Smooth muscle cell (in vitro differentiated cells): ENCODE measurements around the gene BCL2L12. TPM values are rescaled to one million over a fixed set of nuclear protein-coding genes. Genes with fewer than 3 reads are reported as not detected.
"Not testable (repeated sequence)": the region's sequence is repeated elsewhere in the genome, so short reads cannot be mapped to it uniquely, and the experiment has no call there.

Experiments
- DNase-seq: peaks from one replicate; lab custom pipeline; 2025; ENCODE audit not compliant: unreplicated experiment; lab: John Stamatoyannopoulos, UW
- H2AFZ ChIP-seq: fragments of 200-600 bp; sonication (generic); 2 replicates; pipeline ENCODE4 v1.6.0; 2016; ENCODE audit warnings: antibody characterized with exemption, low read depth, mild to moderate bottlenecking
- H3F3A ChIP-seq: fragments of 200-600 bp; sonication (generic); 2 replicates; pipeline ENCODE4 v1.6.0; 2017; ENCODE audit warnings: antibody characterized with exemption, low read depth
- H3K27ac ChIP-seq: fragments of 200-600 bp; sonication (generic); 2 replicates; pipeline ENCODE4 v1.5.1; 2016; ENCODE audit warnings: low read depth, mild to moderate bottlenecking
- H3K27me3 ChIP-seq: fragments of 200-600 bp; sonication (generic); 2 replicates; pipeline ENCODE4 v1.6.1; 2016; ENCODE audit warnings: low read depth, mild to moderate bottlenecking
- H3K36me3 ChIP-seq: fragments of 200-600 bp; sonication (generic); 2 replicates; pipeline ENCODE4 v1.5.1; 2016; ENCODE audit warnings: low read depth
- H3K4me1 ChIP-seq: fragments of 200-600 bp; sonication (generic); 2 replicates; pipeline ENCODE4 v1.5.1; 2016; ENCODE audit warnings: low read depth
- H3K4me2 ChIP-seq: fragments of 200-600 bp; sonication (generic); 2 replicates; pipeline ENCODE4 v1.6.0; 2016; ENCODE audit warnings: mild to moderate bottlenecking
- H3K4me3 ChIP-seq: fragments of 200-600 bp; sonication (generic); 2 replicates; pipeline ENCODE4 v1.5.1; 2016; ENCODE audit warnings: mild to moderate bottlenecking
- H3K79me2 ChIP-seq: fragments of 200-600 bp; sonication (generic); 2 replicates; pipeline ENCODE4 v1.6.0; 2016; ENCODE audit warnings: low read depth, mild to moderate bottlenecking
- H3K9ac ChIP-seq: fragments of 200-600 bp; sonication (generic); 2 replicates; pipeline ENCODE4 v1.6.0; 2016; ENCODE audit warnings: low read depth
- H3K9me3 ChIP-seq: fragments of 200-600 bp; sonication (generic); replicated peaks from 2 replicates; pipeline ENCODE4 v1.5.1; 2016; ENCODE audit warnings: low read depth
- H4K20me1 ChIP-seq: fragments of 200-600 bp; sonication (generic); 2 replicates; pipeline ENCODE4 v1.6.0; 2016; ENCODE audit warnings: low read depth
- WGBS: methylation state at CpG from one replicate; pipeline ENCODE4 v1.1.7; 2016; ENCODE audit warnings: low lambda C conversion rate; 5-methylcytosine and 5-hydroxymethylcytosine counted together
- polyA plus RNA-seq: library from polyadenylated mRNA; unstranded; fragments of >200 nt; fragmentation: Nextera tagmentation; extraction: Ambion mirVana; gene quantifications from 2 replicates; pipeline ENCODE4 v1.2.1, GENCODE V29; 2016
- total RNA-seq: library from RNA; depleted of rRNA; stranded (reverse); fragments of >200 nt; gene quantifications from 2 replicates; pipeline ENCODE4 v1.2.3, GENCODE V29; 2014
- TF ChIP-seq, protein P1 (sequence below): fragments of 200-600 bp; sonication (generic); IDR thresholded peaks from 2 replicates; pipeline ENCODE4 v1.5.1; 2017; ENCODE audit warnings: borderline replicate concordance, mild to moderate bottlenecking, antibody characterized with exemption; ENCODE audit not compliant: insufficient read depth, poor library complexity, severe bottlenecking

The BCL2L12 gene
- total and polyA plus RNA-seq, 2 experiments from 2014 or later: 10.8 to 34.0 TPM

DNA sequence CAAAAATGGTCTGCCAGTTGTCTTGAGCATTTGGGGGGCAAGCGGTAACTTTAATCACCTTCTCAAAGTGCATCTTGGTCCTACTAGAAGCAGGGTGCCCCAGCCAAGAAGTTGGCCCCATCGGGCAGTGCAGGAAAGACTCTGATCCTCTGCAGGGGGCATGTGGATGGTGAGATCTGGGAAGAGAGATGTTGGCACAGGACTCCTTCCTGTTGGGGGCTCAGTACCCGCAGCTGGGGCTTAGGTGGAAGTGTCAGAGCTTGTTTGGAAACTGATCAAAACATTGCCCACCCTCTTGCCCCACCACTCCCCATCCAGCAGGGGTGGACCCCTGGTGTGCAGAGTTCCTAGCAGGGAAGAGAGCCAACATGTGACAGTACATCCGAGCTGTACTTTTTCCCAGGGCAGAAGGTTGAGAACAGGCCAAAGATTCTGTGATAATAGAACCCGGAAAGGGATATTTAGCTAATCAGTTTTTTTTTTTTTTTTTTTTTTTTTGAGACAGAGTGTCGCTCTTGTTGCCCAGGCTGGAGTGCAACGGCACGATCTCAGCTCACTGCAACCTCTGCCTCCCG is 34.6 kb upstream of the BCL2L12 start:
- H3K79me2 ChIP-seq: no peaks in the 10 kb centered on the region
- H3K27ac ChIP-seq: no peak overlapping the region
- no peaks in the 10 kb centered on the region for H3K4me1 ChIP-seq
- TF ChIP-seq, protein P1, sequence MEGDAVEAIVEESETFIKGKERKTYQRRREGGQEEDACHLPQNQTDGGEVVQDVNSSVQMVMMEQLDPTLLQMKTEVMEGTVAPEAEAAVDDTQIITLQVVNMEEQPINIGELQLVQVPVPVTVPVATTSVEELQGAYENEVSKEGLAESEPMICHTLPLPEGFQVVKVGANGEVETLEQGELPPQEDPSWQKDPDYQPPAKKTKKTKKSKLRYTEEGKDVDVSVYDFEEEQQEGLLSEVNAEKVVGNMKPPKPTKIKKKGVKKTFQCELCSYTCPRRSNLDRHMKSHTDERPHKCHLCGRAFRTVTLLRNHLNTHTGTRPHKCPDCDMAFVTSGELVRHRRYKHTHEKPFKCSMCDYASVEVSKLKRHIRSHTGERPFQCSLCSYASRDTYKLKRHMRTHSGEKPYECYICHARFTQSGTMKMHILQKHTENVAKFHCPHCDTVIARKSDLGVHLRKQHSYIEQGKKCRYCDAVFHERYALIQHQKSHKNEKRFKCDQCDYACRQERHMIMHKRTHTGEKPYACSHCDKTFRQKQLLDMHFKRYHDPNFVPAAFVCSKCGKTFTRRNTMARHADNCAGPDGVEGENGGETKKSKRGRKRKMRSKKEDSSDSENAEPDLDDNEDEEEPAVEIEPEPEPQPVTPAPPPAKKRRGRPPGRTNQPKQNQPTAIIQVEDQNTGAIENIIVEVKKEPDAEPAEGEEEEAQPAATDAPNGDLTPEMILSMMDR: no peak
- H3F3A ChIP-seq: peaks cover 7% of the 10 kb centered on the region
- no peaks in the 10 kb centered on the region for H3K36me3 ChIP-seq
- no peak overlapping the region for H2AFZ ChIP-seq
- H3K4me3 ChIP-seq: no peak overlapping the region
- H4K20me1 ChIP-seq: no peaks in the 10 kb centered on the region
- H3K4me2 ChIP-seq: no peak overlapping the region
- H3K27me3 ChIP-seq: no peaks in the 10 kb centered on the region
- DNase-seq: no peak
- H3K9me3 ChIP-seq: no peaks in the 10 kb centered on the region
- WGBS: 88% methylated on average over 5 of the region's 9 CpGs
- no peak overlapping the region for H3K9ac ChIP-seq

DNA sequence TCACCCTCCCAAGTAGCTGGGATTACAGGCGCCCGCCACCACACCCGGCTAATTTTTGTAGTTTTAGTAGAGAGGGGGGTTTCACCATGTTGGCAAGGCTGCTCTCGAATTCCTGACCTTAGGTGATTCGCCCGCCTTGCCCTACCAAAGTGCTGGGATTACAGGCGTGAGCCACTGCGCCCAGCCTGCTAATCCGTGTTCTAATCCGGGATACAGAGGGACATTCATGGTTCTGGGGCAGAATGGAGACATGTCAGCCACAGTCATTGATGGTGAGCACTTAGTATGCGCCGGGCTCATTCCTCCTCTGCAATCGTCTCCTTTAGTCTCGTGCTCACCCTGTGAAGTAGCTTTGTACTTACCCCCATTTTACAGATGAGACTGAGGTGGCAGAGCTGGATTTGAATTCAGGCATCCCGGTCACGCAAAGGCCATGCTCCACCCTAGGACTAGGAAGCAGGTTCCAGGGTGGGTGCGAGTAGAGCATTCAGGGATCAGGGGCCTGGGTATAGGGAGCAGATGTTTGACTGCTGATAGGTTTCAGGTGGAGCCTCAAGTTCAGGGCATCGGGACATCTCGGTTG is 34.0 kb upstream of the BCL2L12 start:
- no peaks in the 10 kb centered on the region for H3K9me3 ChIP-seq
- H4K20me1 ChIP-seq: no peaks in the 10 kb centered on the region
- H3K79me2 ChIP-seq: no peaks in the 10 kb centered on the region
- TF ChIP-seq, protein P1: no peak
- DNase-seq: no peak
- no peak overlapping the region for H3K27ac ChIP-seq
- WGBS: 93% methylated on average over 19 of the region's 19 CpGs
- H3K4me1 ChIP-seq: no peaks in the 10 kb centered on the region
- H2AFZ ChIP-seq: no peak overlapping the region
- H3K4me2 ChIP-seq: no peak overlapping the region
- H3K27me3 ChIP-seq: no peaks in the 10 kb centered on the region
- no peaks in the 10 kb centered on the region for H3K36me3 ChIP-seq
- H3K9ac ChIP-seq: no peak overlapping the region
- no peak overlapping the region for H3K4me3 ChIP-seq
- peaks cover 7% of the 10 kb centered on the region for H3F3A ChIP-seq

GRCh38 chr19:49632576-49632975 is 33.2 kb upstream of the BCL2L12 start:
- no peaks in the 10 kb centered on the region for H3K27me3 ChIP-seq
- H2AFZ ChIP-seq: no peak overlapping the region
- no peak overlapping the region for H3K27ac ChIP-seq
- peaks cover 7% of the 10 kb centered on the region for H3F3A ChIP-seq
- no peaks in the 10 kb centered on the region for H3K79me2 ChIP-seq
- WGBS: over 99% methylated on average over 5 of the region's 5 CpGs
- no peak overlapping the region for H3K4me2 ChIP-seq
- no peaks in the 10 kb centered on the region for H4K20me1 ChIP-seq
- no peak overlapping the region for H3K4me3 ChIP-seq
- no peak for DNase-seq
- TF ChIP-seq, protein P1: no peak
- no peaks in the 10 kb centered on the region for H3K4me1 ChIP-seq
- no peaks in the 10 kb centered on the region for H3K36me3 ChIP-seq
- H3K9ac ChIP-seq: no peak overlapping the region
- H3K9me3 ChIP-seq: no peaks in the 10 kb centered on the region

DNA sequence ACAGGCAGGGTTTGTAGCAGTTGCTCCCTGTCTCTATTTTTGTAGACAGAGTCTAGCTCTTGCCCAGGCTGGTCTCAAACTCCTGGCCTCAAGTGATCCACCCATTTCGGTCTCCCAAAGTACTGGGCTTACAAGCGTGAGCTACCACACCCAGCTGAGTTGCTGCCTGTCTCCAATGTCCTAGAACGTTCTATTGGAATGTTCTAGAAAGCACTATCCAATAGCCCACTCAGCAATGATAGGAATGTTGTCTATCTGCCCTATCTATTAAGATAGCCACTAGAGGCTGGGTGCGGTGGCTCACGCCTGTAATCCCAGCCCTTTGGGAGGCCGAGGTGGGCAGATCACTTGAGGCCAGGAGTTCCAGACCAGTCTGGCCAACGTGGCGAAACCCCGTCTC is 32.5 kb upstream of the BCL2L12 start:
- not testable (repeated sequence) for H4K20me1 ChIP-seq, H3F3A ChIP-seq, H3K36me3 ChIP-seq, H3K4me3 ChIP-seq, H3K27ac ChIP-seq, H3K9me3 ChIP-seq, H3K4me2 ChIP-seq, H3K4me1 ChIP-seq, H3K79me2 ChIP-seq, H3K27me3 ChIP-seq, H3K9ac ChIP-seq, DNase-seq, H2AFZ ChIP-seq
- WGBS: 77% methylated on average over 9 of the region's 9 CpGs
